DMS 273 (cell line): ENCODE measurements around the gene DPEP2.
A peak's percentile ranks its signal among the peaks of the same experiment; 100 is the strongest.
"Not testable (repeated sequence)": the region's sequence is repeated elsewhere in the genome, so short reads cannot be mapped to it uniquely, and the experiment has no call there.

ENCODE experiments used
- DNase-seq: peaks from one replicate; lab custom pipeline; 2025; ENCODE audit not compliant: unreplicated experiment; lab: John Stamatoyannopoulos, UW

Gene DPEP2

GRCh38 chr16:68005786-68006286 is 6.6 kb upstream of the DPEP2 start:
- no peak for DNase-seq

GRCh38 chr16:68005211-68005610 is 5.9 kb upstream of the DPEP2 start:
- DNase-seq, result no peak

GRCh38 chr16:68003031-68003430 is 3.7 kb upstream of the DPEP2 start:
- no peak for DNase-seq

- no peak for DNase-seq
Observed at GRCh38 chr16:68000450-68000849, 1.2 kb upstream of the DPEP2 start.

- no peak for DNase-seq
Observed at GRCh38 chr16:67999985-68000384, 701 bp upstream of the DPEP2 start.

- not testable (repeated sequence) for DNase-seq
Observed at GRCh38 chr16:67998231-67998778, 979 bp downstream of the DPEP2 start.

GRCh38 chr16:67996666-67997065 is 2.6 kb downstream of the DPEP2 start:
- no peak for DNase-seq

GRCh38 chr16:67995423-67995822 is 3.9 kb downstream of the DPEP2 start:
- no peak for DNase-seq

GRCh38 chr16:67994040-67994408 is 5.3 kb downstream of the DPEP2 start:
- not testable (repeated sequence) for DNase-seq

GRCh38 chr16:67993207-67994039 is 5.9 kb downstream of the DPEP2 start:
- peak; percentile 88 for DNase-seq

GRCh38 chr16:67992661-67993206 is 6.5 kb downstream of the DPEP2 start:
- DNase-seq, result no peak

GRCh38 chr16:67990018-67990386 is 9.3 kb downstream of the DPEP2 start:
- no peak for DNase-seq

GRCh38 chr16:67989322-67990017 is 9.8 kb downstream of the DPEP2 start:
- DNase-seq, result no peak

GRCh38 chr16:67988675-67989074 is 10.6 kb downstream of the DPEP2 start:
- no peak for DNase-seq

- DNase-seq, result no peak
Observed at GRCh38 chr16:67987460-67988160, 11.7 kb downstream of the DPEP2 start.

GRCh38 chr16:67986949-67987348 is 12.3 kb downstream of the DPEP2 start:
- DNase-seq, result no peak

- DNase-seq, result no peak
Observed at GRCh38 chr16:67982011-67982696, 17.1 kb downstream of the DPEP2 start.

- DNase-seq, result no peak
Observed at GRCh38 chr16:67979955-67980678, 19.2 kb downstream of the DPEP2 start, which contains the start of gene DPEP3. Gene DPEP3 (minus strand): TSS chr16:67980499. CDS start chr16:67980380, 119 bp downstream.

GRCh38 chr16:67977469-67978227 is 21.6 kb downstream of the DPEP2 start:
- DNase-seq, result no peak
